HepG2 (cell line): ENCODE results near the gene GLIS1. TPM values are rescaled to one million over a fixed set of nuclear protein-coding genes. Genes with fewer than 3 reads are reported as not detected.

Experiments
- ATAC-seq: fragments of 200-7000 bp; cut with Tn5 transposase; 3 replicates; pipeline ENCODE4 v1.9.1; 2020; ENCODE audit warnings: mild to moderate bottlenecking, moderate library complexity
- BruUV-seq: library from RNA; stranded (reverse); fragments of 400-500 nt; replicated peaks from 2 replicates; lab custom pipeline; 2021; lab: Mats Ljungman, UMichigan
- CTCF ChIA-PET: fragments of 300-600 bp; formaldehyde crosslinking; extraction: SDS; loops from one replicate; lab custom pipeline; 2021; ENCODE audit warnings: low total read pairs, inconsistent platforms, low intra/inter-chr PET ratio; lab: Yijun Ruan, JAX
- POLR2A ChIA-PET: fragments of 350-600 bp; sonication (Branson Sonifier 250); formaldehyde crosslinking; loops from one replicate; lab custom pipeline; 2020; ENCODE audit warnings: antibody characterized with exemption, inconsistent platforms; lab: Yijun Ruan, JAX
- DNase-seq: peaks from one replicate; pipeline ENCODE4 v3.0.0-alpha.2; 2015; ENCODE audit warnings: low spot score
- FAIRE-seq: peaks from 3 replicates; lab custom pipeline; 2011; peaks lifted over from hg19 to GRCh38; lab: Jason Lieb, UNC
- H2AFZ ChIP-seq: one replicate; pipeline ENCODE4 v1.6.1; 2011; ENCODE audit warnings: low read length, inconsistent platforms
- H3K27ac ChIP-seq: fragments of 300-600 bp; 3 replicates; pipeline ENCODE4 v1.8.0; 2011; ENCODE audit warnings: mixed run types, mild to moderate bottlenecking, mixed read lengths, low read length, inconsistent platforms; ENCODE audit not compliant: insufficient read depth; ENCODE audit errors: extremely low read length
- H3K27me3 ChIP-seq, 2 experiments: fragments of 200-600 bp in 1 of 2; 2 replicates in 1 of 2; 3 replicates in 1 of 2; pipeline versions ENCODE4 v1.6.0 to v1.8.0; 2011; ENCODE audit warnings: low read length in 2 of 2, mild to moderate bottlenecking in 2 of 2, moderate library complexity in 2 of 2, inconsistent platforms in 1 of 2; ENCODE audit not compliant: insufficient read depth in 2 of 2, control insufficient read depth in 1 of 2
- H3K36me3 ChIP-seq, 2 experiments: fragments of 200-600 bp in 1 of 2; replicated peaks in 1 of 2; 2 replicates in 1 of 2; 3 replicates in 1 of 2; pipeline versions ENCODE4 v1.5.1 to v1.8.0; 2011; ENCODE audit warnings: low read length in 2 of 2, inconsistent platforms in 1 of 2; ENCODE audit not compliant: insufficient read depth in 2 of 2, control insufficient read depth in 1 of 2
- H3K4me1 ChIP-seq: 2 replicates; pipeline ENCODE4 v1.5.1; 2012; ENCODE audit warnings: low read length, inconsistent platforms; ENCODE audit not compliant: insufficient read depth
- H3K4me2 ChIP-seq: 2 replicates; pipeline ENCODE4 v1.6.0; 2011; ENCODE audit warnings: low read depth, low read length, inconsistent platforms
- H3K4me3 ChIP-seq, 3 experiments: fragments of 200-600 bp in 1 of 3; sonication (generic), shearing (Covaris generic) in 1 of 3; replicated peaks in 1 of 3; 2 replicates each; pipeline ENCODE4 v1.5.1; 2011 to 2016; ENCODE audit warnings: low read length in 3 of 3, inconsistent platforms in 2 of 3, low read depth in 2 of 3, mild to moderate bottlenecking in 2 of 3, control low read depth in 1 of 3, mixed read lengths in 1 of 3; ENCODE audit not compliant: insufficient read depth in 1 of 3
- H3K79me2 ChIP-seq: one replicate; pipeline ENCODE4 v1.6.1; 2011; ENCODE audit warnings: low read length, inconsistent platforms; ENCODE audit not compliant: insufficient read depth
- H3K9ac ChIP-seq: 2 replicates; pipeline ENCODE4 v1.6.0; 2011; ENCODE audit warnings: mild to moderate bottlenecking, low read depth, low read length, inconsistent platforms; ENCODE audit not compliant: insufficient read depth
- H3K9me3 ChIP-seq: 2 replicates; pipeline ENCODE4 v1.5.1; 2012; ENCODE audit warnings: mild to moderate bottlenecking, low read length
- H4K20me1 ChIP-seq: 2 replicates; pipeline ENCODE4 v1.6.0; 2011; ENCODE audit warnings: inconsistent platforms, mild to moderate bottlenecking, low read length, moderate library complexity; ENCODE audit not compliant: insufficient read depth
- BHLHE40 ChIP-seq: IDR thresholded peaks from 2 replicates; pipeline ENCODE4 v1.6.1; 2011; ENCODE audit warnings: low read length, improper control_type of control experiment
- FOXK2 ChIP-seq: fragments of 450-650 bp; IDR thresholded peaks from 2 replicates; pipeline ENCODE4 v1.6.1; 2016
- GPN1 ChIP-seq: sonication (generic); formaldehyde crosslinking; IDR thresholded peaks from 2 replicates; pipeline ENCODE4 v1.5.1; 2020; ENCODE audit warnings: missing genetic modification reagents, borderline replicate concordance
- HNRNPL ChIP-seq: fragments of 200-400 bp; formaldehyde crosslinking; IDR thresholded peaks from 2 replicates; pipeline ENCODE4 v1.6.1; 2017; ENCODE audit warnings: mild to moderate bottlenecking, low read depth, low read length
- HOXA3 ChIP-seq: sonication (generic); formaldehyde crosslinking; IDR thresholded peaks from 2 replicates; pipeline ENCODE4 v1.5.0; 2020; ENCODE audit warnings: missing genetic modification reagents
- KAT8 ChIP-seq: IDR thresholded peaks from 2 replicates; pipeline ENCODE4 v1.6.1; 2016; ENCODE audit warnings: missing genetic modification reagents, missing compliant biosample characterization
- MTA1 ChIP-seq: sonication (generic); formaldehyde crosslinking; IDR thresholded peaks from 2 replicates; pipeline ENCODE4 v1.4.0; 2020; ENCODE audit warnings: missing genetic modification reagents, mild to moderate bottlenecking, borderline replicate concordance
- PTBP1 ChIP-seq: fragments of 200-400 bp; formaldehyde crosslinking; IDR thresholded peaks from 2 replicates; pipeline ENCODE4 v1.6.1; 2018; ENCODE audit warnings: low read length, low read depth; ENCODE audit not compliant: poor library complexity, severe bottlenecking
- REXO4 ChIP-seq: sonication (generic); formaldehyde crosslinking; IDR thresholded peaks from 2 replicates; pipeline ENCODE4 v1.8.0; 2022; ENCODE audit warnings: missing genetic modification reagents, mild to moderate bottlenecking, borderline replicate concordance
- SAFB2 ChIP-seq: sonication (generic); formaldehyde crosslinking; IDR thresholded peaks from 2 replicates; pipeline ENCODE4 v1.5.1; 2020; ENCODE audit warnings: missing genetic modification reagents, low read depth, mild to moderate bottlenecking, borderline replicate concordance
- USF2 ChIP-seq, 2 experiments: sonication (generic) in 1 of 2; formaldehyde crosslinking in 1 of 2; IDR thresholded peaks; 2 replicates each; pipeline versions ENCODE4 v1.5.1 to v1.6.1; 2011 to 2020; ENCODE audit warnings: borderline replicate concordance in 1 of 2, low read depth in 1 of 2, low read length in 1 of 2, mild to moderate bottlenecking in 1 of 2, missing genetic modification reagents in 1 of 2, moderate library complexity in 1 of 2
- YEATS4 ChIP-seq: sonication (generic); formaldehyde crosslinking; IDR thresholded peaks from 2 replicates; pipeline ENCODE4 v1.4.0; 2020; ENCODE audit warnings: missing genetic modification reagents, borderline replicate concordance
- ZNF121 ChIP-seq: sonication (generic); formaldehyde crosslinking; IDR thresholded peaks from 2 replicates; pipeline ENCODE4 v1.5.0; 2020; ENCODE audit warnings: mild to moderate bottlenecking, missing genetic modification reagents
- ZNF224 ChIP-seq: sonication (generic); formaldehyde crosslinking; IDR thresholded peaks from 2 replicates; pipeline ENCODE4 v1.5.0; 2020; ENCODE audit warnings: mild to moderate bottlenecking, missing genetic modification reagents
- ZNF543 ChIP-seq: sonication (generic); formaldehyde crosslinking; IDR thresholded peaks from 2 replicates; pipeline ENCODE4 v1.4.0; 2020; ENCODE audit warnings: mild to moderate bottlenecking, missing genetic modification reagents
- ZNF577 ChIP-seq: sonication (generic); formaldehyde crosslinking; IDR thresholded peaks from 2 replicates; pipeline ENCODE4 v1.4.0; 2020; ENCODE audit warnings: mild to moderate bottlenecking, low read depth, missing genetic modification reagents, borderline replicate concordance
- ZNF747 ChIP-seq: sonication (generic); formaldehyde crosslinking; IDR thresholded peaks from 2 replicates; pipeline ENCODE4 v1.8.1; 2023; ENCODE audit warnings: missing genetic modification reagents, mild to moderate bottlenecking, borderline replicate concordance
- ZNF75D ChIP-seq: sonication (generic); formaldehyde crosslinking; IDR thresholded peaks from 2 replicates; pipeline ENCODE4 v1.8.1; 2023; ENCODE audit warnings: missing genetic modification reagents, mild to moderate bottlenecking, borderline replicate concordance
- ZNF773 ChIP-seq: sonication (generic); formaldehyde crosslinking; IDR thresholded peaks from 2 replicates; pipeline ENCODE4 v1.4.0; 2020; ENCODE audit warnings: missing genetic modification reagents, borderline replicate concordance
- ZSCAN21 ChIP-seq: sonication (generic); formaldehyde crosslinking; IDR thresholded peaks from 2 replicates; pipeline ENCODE4 v1.8.0; 2022; ENCODE audit warnings: mild to moderate bottlenecking, missing genetic modification reagents, moderate library complexity, borderline replicate concordance
- ZSCAN31 ChIP-seq: sonication (generic); formaldehyde crosslinking; IDR thresholded peaks from 2 replicates; pipeline ENCODE4 v1.5.0; 2020; ENCODE audit warnings: low read depth, mild to moderate bottlenecking, missing genetic modification reagents
- WGBS: methylation state at CpG from one replicate; pipeline ENCODE4 v1.1.6; 2017; ENCODE audit warnings: low lambda C conversion rate; 5-methylcytosine and 5-hydroxymethylcytosine counted together
- in situ Hi-C: cut with HindIII; loops from 2 replicates; pipeline ENCODE4 v1.10.0; 2017; ENCODE audit warnings: low pct_unique_long_range_greater_than_20kb; ENCODE audit not compliant: extremely low pct_ligation_motif_present
- intact Hi-C: fragments of 100-400 bp; cut with micrococcal nuclease; formaldehyde crosslinking; loops from one replicate; pipeline ENCODE4 v1.10.0; 2022; ENCODE audit not compliant: unreplicated experiment
- polyA plus RNA-seq, 8 experiments: library from polyadenylated mRNA; depleted of rRNA in 3 of 8; stranded (reverse) in 7 of 8; unstranded in 1 of 8; fragments of >200 nt; fragmentation: Illumina TruSeq in 4 of 8; extraction: Trizol in 4 of 8; gene quantifications; 2 replicates each; pipeline versions ENCODE4 v1.2.1 to v1.2.3, GENCODE V29; 2011 to 2016; ENCODE audit warnings: low read depth in 4 of 8, missing spikeins in 1 of 8, mixed read lengths in 1 of 8; ENCODE audit not compliant: insufficient read depth in 1 of 8
- total RNA-seq, 5 experiments: library from RNA; depleted of rRNA; stranded (reverse); fragments of >200 nt; fragmentation: Illumina TruSeq; extraction: Trizol; gene quantifications; 2 replicates each; pipeline ENCODE4 v1.2.3, GENCODE V29; 2016; ENCODE audit warnings: low read depth in 1 of 5
- TF ChIP-seq, protein P1 (sequence below): sonication (generic); formaldehyde crosslinking; IDR thresholded peaks from 2 replicates; pipeline ENCODE4 v1.8.1; 2023; ENCODE audit warnings: missing genetic modification reagents, mild to moderate bottlenecking, borderline replicate concordance

GLIS1 gene
- total and polyA plus RNA-seq, 2 of the 13 experiments (the other 11 are each of a cell fraction or from before 2014, with no cell fraction given) = 0.03 TPM; not detected in 1

DNA sequence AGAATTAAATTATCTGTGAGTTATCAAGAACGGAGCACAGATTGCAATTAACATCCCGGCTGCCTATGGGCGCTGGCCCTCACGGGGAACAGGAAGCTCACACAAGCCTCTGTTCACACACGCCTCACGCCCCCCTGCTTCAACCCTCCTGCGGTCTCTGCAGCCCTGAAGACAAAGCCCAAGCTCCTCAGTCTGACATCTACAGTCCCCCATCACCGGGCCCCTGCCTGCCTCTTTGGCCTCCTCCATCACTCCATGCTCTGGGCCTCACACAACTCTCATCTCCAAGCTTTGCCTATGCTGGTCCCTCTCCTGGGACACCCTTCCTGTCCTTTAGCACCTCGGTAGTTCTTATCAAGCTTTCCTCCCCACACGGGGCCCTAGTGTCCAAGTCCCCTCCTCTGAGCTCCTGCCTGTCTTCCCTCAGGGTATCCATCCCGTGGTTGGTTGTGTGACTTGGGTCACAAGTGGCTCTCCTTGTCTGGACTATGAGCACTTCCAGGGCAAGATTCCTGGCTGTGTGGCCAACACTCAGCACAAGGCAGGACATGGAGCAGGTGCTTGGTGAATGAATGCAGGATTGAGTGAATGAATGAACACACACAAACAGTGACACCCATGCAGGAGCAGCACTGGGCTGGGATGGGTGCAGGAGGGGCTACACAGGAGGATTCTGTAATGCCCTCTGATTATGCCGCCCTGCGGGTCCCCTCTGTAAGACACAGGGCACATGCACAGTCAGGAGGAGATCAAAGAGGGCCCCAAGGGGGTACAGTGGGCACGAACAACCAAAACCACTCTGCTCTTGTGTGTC is 163.6 kb downstream of the GLIS1 start (continued):
- TF ChIP-seq USF2 (IDR thresholded peaks at IDR 0.05; ENCODE audit: low read depth, low read length) = no peak
- TF ChIP-seq USF2 (CRISPR knock-in tag; IDR thresholded peaks at IDR 0.05; ENCODE audit: borderline replicate concordance) = no peak
- no peak for TF ChIP-seq REXO4 (CRISPR knock-in tag)
- TF ChIP-seq ZNF75D (CRISPR knock-in tag) = no peak
- no peak for TF ChIP-seq FOXK2
- TF ChIP-seq ZNF747 (CRISPR knock-in tag) = no peak
- TF ChIP-seq ZSCAN21 (CRISPR knock-in tag) = no peak
- TF ChIP-seq, all 625 proteins: peak for 0

DNA sequence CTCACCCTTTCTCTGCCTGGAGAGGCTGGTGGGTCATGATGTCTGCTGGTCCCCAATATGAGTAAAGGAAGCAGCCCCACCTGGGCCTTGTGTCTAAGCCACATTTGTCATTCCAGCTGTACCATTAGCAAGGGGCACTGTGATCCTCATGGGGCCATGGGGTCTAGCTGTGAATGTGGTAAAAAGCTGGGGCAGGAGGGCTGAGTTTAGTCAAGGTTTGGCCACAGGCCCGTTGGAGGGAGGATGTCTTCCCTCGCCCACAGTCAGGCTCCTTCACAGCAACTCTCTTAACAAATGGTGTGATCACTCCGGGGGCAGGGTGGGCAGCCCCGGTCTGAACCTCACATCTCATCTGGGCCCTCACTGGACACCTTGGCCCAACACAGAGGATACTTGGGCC is 164.3 kb downstream of the GLIS1 start:
- no TSS peak for BruUV-seq
- CTCF ChIA-PET = no interaction called here
- H3K4me1 ChIP-seq = no peaks in the 10 kb centered on the region
- H3K4me3 ChIP-seq = no peak overlapping the region
- DNase-seq = no peak
- no peak overlapping the region for H3K4me2 ChIP-seq
- ATAC-seq = no peak
- WGBS = 0% methylated on average over 3 of the region's 4 CpGs
- in situ Hi-C loops = no loop called here
- no peaks in the 10 kb centered on the region for H3K9me3 ChIP-seq
- H2AFZ ChIP-seq = no peak overlapping the region
- POLR2A ChIA-PET = no interaction called here
- no peaks in the 10 kb centered on the region for H3K79me2 ChIP-seq
- H3K9ac ChIP-seq = no peak overlapping the region
- intact Hi-C loops = no loop called here
- H3K36me3 ChIP-seq = no peaks in the 10 kb centered on the region
- H3K27ac ChIP-seq = no peak overlapping the region
- 0 out of 2 replicates have a peak, but pooled peaks cover 3% of the 10 kb centered on the region for H4K20me1 ChIP-seq
- peaks cover 9 to 24% of the 10 kb centered on the region in 2 experiments; a peak in 4 of 5 replicates for H3K27me3 ChIP-seq
- FAIRE-seq = no peak
- no peak for TF ChIP-seq ZNF577 (CRISPR knock-in tag)
- TF ChIP-seq ZNF773 (CRISPR knock-in tag) = no peak
- TF ChIP-seq BHLHE40 = no peak
- TF ChIP-seq, protein P1, sequence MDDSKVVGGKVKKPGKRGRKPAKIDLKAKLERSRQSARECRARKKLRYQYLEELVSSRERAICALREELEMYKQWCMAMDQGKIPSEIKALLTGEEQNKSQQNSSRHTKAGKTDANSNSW (CRISPR knock-in tag) = no peak
- TF ChIP-seq HOXA3 (CRISPR knock-in tag) = no peak
- no peak for TF ChIP-seq GPN1
- TF ChIP-seq ZNF224 (CRISPR knock-in tag) = no peak
- no peak for TF ChIP-seq MTA1 (CRISPR knock-in tag)
- no peak for TF ChIP-seq ZNF121 (CRISPR knock-in tag)
- TF ChIP-seq SAFB2 (CRISPR knock-in tag) = no peak
- no peak for TF ChIP-seq ZNF543 (CRISPR knock-in tag)
- TF ChIP-seq ZSCAN31 (CRISPR knock-in tag) = no peak
- TF ChIP-seq PTBP1 = no peak
- TF ChIP-seq YEATS4 (CRISPR knock-in tag) = no peak
- no peak for TF ChIP-seq KAT8 (CRISPR knock-in tag)
- TF ChIP-seq HNRNPL = no peak
